Measurements from ENCODE around the gene HK2.

GRCh38 chr2:74817304-74817675 is 16.6 kb upstream of the HK2 start:
- TF ChIP-seq CTCF (IDR thresholded peaks at IDR 0.05) = no peak
- TF ChIP-seq POLR2AphosphoS5 (IDR thresholded peaks at IDR 0.05) = no peak
- no peak for TF ChIP-seq POLR2A (IDR thresholded peaks at IDR 0.05)
